Brain microvascular endothelial cell (primary cell): ENCODE measurements around the gene UBE2N.

Experiments
- DNase-seq: peaks from one replicate; pipeline ENCODE4 v3.0.0-alpha.2; 2020
- H3K27ac ChIP-seq: fragments of 250-450 bp; sonication (Bioruptor Pico); 2 replicates; pipeline ENCODE4 v1.5.1; 2020; ENCODE audit warnings: mild to moderate bottlenecking, moderate library complexity
- H3K27me3 ChIP-seq: fragments of 250-450 bp; sonication (Bioruptor Pico); replicated peaks from 2 replicates; pipeline ENCODE4 v1.5.1; 2020; ENCODE audit warnings: mild to moderate bottlenecking
- H3K36me3 ChIP-seq: fragments of 250-450 bp; sonication (Bioruptor Pico); replicated peaks from 2 replicates; pipeline ENCODE4 v1.5.1; 2020; ENCODE audit warnings: mild to moderate bottlenecking
- H3K4me3 ChIP-seq: 2 replicates; pipeline ENCODE4 v1.5.1; 2011; ENCODE audit warnings: low read depth, mild to moderate bottlenecking, control low read depth, low read length, moderate library complexity
- in situ Hi-C: cut with HindIII; loops from 2 replicates; pipeline ENCODE4 v1.10.0; 2017; ENCODE audit warnings: low sequenced_read_pairs, low pct_ligation_motif_present
- TF ChIP-seq, protein P1 (sequence below): IDR thresholded peaks from 2 replicates; pipeline ENCODE4 v1.5.1; 2011; ENCODE audit warnings: low read depth, mild to moderate bottlenecking, moderate library complexity, low read length, control low read depth, inconsistent platforms; ENCODE audit errors: missing control alignments

Gene UBE2N

DNA sequence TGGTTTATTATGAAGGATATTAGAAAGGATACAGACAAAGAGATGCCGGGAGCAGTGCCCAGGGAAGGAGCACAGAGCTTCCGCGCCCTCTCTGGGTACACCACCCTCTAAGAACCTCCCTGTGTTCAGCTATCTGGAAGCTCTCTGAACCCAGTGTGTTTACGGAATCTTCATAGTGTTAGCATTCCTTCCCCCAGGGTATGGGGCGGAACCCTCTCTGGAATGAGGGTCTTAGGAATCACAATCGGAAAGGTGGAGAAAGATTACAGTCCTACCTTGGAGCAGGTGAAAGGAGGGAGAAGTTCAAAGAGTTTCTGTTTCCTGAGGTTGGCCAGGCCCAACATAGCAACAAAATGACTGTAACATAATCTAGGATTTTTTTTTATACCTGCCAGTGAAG lies 70.8 kb downstream of the UBE2N start:
- H3K36me3 ChIP-seq = no peaks in the 10 kb centered on the region
- no peak for DNase-seq
- no peak overlapping the region for H3K27ac ChIP-seq
- in situ Hi-C loops = no loop called here
- TF ChIP-seq, protein P1, sequence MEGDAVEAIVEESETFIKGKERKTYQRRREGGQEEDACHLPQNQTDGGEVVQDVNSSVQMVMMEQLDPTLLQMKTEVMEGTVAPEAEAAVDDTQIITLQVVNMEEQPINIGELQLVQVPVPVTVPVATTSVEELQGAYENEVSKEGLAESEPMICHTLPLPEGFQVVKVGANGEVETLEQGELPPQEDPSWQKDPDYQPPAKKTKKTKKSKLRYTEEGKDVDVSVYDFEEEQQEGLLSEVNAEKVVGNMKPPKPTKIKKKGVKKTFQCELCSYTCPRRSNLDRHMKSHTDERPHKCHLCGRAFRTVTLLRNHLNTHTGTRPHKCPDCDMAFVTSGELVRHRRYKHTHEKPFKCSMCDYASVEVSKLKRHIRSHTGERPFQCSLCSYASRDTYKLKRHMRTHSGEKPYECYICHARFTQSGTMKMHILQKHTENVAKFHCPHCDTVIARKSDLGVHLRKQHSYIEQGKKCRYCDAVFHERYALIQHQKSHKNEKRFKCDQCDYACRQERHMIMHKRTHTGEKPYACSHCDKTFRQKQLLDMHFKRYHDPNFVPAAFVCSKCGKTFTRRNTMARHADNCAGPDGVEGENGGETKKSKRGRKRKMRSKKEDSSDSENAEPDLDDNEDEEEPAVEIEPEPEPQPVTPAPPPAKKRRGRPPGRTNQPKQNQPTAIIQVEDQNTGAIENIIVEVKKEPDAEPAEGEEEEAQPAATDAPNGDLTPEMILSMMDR = no peak
- H3K27me3 ChIP-seq = no peaks in the 10 kb centered on the region
- H3K4me3 ChIP-seq = no peak overlapping the region

DNA sequence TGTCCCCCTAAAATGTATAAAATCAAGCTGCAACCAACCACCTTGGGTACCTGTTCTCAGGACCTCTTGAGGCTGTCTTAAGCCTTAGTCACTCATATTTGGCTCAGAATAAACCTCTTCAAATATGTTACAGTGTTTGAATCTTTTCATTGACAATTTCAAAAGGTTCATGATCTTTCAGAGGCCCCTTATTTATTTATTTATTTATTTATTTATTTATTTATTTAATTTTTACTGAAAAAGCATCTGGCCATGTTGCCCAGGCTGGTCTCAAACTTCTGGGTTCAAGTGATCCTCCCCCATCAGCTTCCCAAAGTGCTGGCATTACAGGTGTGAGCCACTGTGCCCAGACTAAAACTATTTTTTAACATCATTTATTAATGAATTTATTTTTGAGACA lies 72.2 kb downstream of the UBE2N start:
- Histone ChIP-seq H3K27ac (no peak overlapping the region), H3K36me3 (no peaks in the 10 kb centered on the region), H3K4me3 (no peak overlapping the region), H3K27me3 (no peaks in the 10 kb centered on the region)
- TF ChIP-seq, protein P1 = no peak
- DNase-seq = no peak
- in situ Hi-C loops = no loop called here

DNA sequence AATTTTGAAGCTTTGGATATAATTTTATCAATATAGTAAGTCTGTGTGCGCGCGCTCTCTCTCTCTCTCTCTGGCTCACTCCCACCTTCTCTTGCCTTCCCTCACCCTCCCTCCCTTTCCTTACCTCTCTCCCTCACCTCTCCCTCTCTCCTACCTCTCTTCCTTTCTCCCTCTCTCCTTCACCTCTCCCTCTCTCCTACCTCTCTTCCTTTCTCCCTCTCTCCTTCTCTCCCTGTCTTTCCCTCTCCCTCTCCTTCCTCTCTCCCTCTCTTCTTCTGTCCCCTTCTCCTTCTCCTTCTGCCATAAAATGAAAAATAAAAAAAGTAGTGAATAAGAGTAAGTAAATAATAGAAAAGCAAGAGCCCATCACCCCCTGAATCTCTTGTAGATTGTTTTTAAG lies 73.0 kb downstream of the UBE2N start:
- Histone ChIP-seq H3K27me3 (no peaks in the 10 kb centered on the region), H3K27ac (no peak overlapping the region), H3K4me3 (no peak overlapping the region), H3K36me3 (no peaks in the 10 kb centered on the region)
- in situ Hi-C loops = no loop called here
- TF ChIP-seq, protein P1 = no peak
- no peak for DNase-seq

DNA sequence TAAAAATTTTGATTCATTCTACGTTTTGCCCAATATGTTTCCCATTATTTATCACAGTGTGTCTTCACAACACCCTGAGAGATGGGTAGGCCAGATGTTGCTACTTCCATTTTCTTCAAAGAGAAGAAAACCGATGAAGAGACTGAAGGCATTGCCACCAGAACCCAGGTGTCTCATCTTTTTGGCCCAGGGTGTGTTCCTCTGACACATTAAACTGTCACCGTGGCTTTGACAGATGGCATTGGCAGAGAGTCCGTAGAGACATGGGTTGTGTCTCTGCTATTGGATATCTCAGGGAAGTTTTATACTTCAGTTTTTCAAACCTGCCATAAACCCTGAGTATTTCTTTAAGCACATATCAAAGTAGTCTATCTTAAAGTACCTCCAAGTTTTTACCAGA lies 75.3 kb downstream of the UBE2N start:
- Histone ChIP-seq H3K4me3 (no peak overlapping the region), H3K36me3 (no peaks in the 10 kb centered on the region), H3K27me3 (no peaks in the 10 kb centered on the region), H3K27ac (no peak overlapping the region)
- TF ChIP-seq, protein P1 = no peak
- no peak for DNase-seq
- in situ Hi-C loops = no loop called here

DNA sequence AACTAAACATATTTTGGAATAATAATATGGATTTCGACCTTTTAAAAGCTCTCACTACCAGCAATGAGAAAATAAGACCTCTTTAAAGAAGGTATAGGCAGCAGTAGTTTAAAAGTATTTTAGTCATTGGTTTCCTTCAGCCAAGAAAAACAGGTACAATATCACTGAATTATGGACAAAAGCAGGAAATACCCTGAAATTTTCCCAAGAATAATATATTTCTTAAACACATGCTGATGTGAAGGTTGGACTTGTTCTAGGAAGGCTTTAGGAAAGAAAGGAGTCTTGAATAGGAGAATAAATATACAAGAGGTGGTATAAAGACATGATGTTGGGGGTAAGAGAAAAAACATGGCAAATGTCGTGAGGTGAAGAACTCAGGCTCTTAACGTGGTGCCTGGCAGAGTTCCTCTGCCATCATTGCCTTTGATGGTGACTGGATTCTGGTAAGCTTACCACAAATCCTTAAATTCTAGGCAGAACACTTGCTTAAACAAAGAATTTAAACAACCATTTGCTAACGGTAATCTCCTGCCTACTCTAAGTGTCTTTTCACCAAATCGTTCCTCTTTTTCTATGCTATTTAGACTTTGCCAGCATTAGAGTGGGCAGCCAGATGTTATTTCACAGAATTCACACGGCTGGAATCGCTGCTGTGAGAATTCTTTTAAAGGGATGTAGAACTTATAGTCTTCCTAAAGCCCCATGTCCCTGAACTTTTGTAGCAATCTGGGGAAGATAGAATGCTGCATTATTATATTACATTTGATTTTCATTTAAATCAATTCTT lies 75.9 kb downstream of the UBE2N start:
- Histone ChIP-seq H3K27ac (no peak overlapping the region), H3K36me3 (no peaks in the 10 kb centered on the region), H3K4me3 (no peak overlapping the region), H3K27me3 (no peaks in the 10 kb centered on the region)
- in situ Hi-C loops = no loop called here
- TF ChIP-seq, protein P1 = no peak
- no peak for DNase-seq

DNA sequence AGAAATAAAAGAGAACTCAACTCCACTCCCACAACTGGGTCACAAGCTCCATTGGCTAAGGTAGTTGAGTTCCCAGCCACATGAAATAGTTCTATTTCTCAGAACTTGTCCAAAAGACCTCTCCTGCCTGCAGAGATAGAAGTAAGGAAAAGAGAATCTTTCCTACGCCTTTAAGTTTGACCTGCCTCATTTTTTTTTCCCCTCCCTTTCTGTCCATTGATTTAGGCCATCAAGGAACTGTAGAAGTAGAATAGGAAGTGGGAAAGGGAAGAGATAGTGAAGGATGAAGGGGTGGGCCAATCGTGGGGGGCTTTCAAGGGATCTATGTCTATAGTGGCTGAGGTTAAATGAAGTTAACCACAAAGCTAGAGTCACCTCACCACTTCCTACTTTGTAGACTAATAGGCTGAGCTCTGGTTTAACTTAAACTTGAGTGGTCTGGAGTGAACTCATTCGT lies 77.9 kb downstream of the UBE2N start:
- no peak overlapping the region for H3K4me3 ChIP-seq
- DNase-seq = no peak
- H3K27ac ChIP-seq = no peak overlapping the region
- TF ChIP-seq, protein P1 = no peak
- H3K36me3 ChIP-seq = no peaks in the 10 kb centered on the region
- in situ Hi-C loops = no loop called here
- H3K27me3 ChIP-seq = no peaks in the 10 kb centered on the region
